ENCODE results near the gene YIF1A. TPM values are rescaled to one million over a fixed set of nuclear protein-coding genes. Genes with fewer than 3 reads are reported as not detected.

YIF1A gene
- total RNA-seq, 4 donors from 2014 or later = 39.0 to 60.5 (median 53.7) TPM

DNA sequence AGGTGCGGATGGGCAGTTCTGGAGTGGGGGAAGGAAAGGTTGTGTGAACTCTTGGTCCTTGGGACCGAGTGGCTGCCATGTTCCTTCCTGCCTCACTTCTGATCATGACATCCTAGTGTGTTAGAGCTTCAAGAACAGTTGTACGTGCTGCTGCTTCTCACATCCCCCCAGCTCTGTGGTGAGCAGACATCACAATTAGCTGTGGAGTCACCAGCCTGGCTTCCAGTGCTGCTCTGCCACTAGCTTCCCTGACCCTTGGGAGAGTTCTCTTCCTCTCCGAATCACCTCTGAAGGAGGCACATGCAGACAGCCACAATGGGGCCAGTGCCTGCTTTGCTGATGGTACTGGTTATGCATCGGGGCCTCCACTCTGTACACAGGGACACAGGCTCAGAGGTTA is 26.8 kb downstream of the YIF1A start:
- TF ChIP-seq, protein P1, sequence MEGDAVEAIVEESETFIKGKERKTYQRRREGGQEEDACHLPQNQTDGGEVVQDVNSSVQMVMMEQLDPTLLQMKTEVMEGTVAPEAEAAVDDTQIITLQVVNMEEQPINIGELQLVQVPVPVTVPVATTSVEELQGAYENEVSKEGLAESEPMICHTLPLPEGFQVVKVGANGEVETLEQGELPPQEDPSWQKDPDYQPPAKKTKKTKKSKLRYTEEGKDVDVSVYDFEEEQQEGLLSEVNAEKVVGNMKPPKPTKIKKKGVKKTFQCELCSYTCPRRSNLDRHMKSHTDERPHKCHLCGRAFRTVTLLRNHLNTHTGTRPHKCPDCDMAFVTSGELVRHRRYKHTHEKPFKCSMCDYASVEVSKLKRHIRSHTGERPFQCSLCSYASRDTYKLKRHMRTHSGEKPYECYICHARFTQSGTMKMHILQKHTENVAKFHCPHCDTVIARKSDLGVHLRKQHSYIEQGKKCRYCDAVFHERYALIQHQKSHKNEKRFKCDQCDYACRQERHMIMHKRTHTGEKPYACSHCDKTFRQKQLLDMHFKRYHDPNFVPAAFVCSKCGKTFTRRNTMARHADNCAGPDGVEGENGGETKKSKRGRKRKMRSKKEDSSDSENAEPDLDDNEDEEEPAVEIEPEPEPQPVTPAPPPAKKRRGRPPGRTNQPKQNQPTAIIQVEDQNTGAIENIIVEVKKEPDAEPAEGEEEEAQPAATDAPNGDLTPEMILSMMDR (IDR thresholded peaks at IDR 0.05; ENCODE audit: low read depth) = no peak

DNA sequence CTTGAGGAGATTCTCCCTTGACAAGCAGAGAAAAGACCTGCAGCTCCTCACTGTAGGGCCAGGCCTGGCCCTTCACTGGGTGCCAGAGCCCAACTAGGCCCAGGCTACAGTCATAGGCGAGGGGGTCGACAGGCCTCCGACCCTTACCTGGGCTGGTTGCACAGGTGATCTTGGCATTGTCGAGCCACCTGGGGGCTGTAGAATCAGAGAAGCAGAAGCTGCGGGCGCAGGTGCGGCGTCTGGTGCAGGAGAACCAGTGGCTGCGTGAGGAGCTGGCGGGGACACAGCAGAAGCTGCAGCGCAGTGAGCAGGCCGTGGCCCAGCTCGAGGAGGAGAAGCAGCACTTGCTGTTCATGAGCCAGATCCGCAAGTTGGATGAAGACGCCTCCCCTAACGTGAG is 27.4 kb downstream of the YIF1A start:
- TF ChIP-seq, protein P1 (IDR thresholded peaks at IDR 0.05; ENCODE audit: low read depth) = no peak

DNA sequence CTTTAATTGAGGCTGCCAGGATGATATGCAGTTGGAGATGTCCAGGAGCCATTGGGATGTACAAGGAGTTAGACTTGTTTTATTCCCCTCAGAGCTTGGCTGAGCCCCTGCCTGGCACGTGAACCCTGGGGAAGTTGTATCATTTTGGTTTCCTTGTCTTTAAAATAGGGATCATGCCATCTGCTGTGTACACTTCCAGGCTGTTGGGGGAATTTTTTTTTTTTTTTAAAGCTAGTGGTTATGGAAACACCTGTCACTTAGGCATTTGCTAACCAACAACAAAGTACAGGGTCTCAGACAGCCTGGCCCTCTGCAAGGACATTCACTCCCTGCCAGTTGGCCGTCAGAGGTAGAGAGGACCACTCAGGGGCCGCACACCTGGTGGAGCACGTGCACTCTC is 29.0 kb downstream of the YIF1A start:
- TF ChIP-seq, protein P1 (IDR thresholded peaks at IDR 0.05; ENCODE audit: low read depth) = no peak

DNA sequence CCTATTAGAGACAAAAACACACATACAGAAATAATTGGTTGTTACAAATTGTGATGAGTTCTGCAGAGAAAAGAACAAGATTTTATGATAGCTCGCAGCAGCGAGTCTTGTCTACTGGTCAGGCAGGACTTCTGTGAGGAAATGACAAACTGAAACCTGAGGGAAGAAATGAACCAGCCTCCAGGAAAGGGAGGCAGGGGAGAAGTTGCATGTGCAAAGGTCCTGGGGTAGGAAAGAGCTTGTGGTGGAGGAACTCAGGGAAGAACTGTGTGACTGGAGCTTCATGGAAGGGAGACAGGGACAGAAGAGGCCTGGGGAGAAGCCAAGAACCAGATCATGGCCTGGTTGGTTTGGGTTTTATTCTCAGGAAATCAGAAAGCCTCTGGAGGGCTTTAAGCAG is 29.7 kb downstream of the YIF1A start:
- TF ChIP-seq, protein P1 (IDR thresholded peaks at IDR 0.05; ENCODE audit: low read depth) = no peak

DNA sequence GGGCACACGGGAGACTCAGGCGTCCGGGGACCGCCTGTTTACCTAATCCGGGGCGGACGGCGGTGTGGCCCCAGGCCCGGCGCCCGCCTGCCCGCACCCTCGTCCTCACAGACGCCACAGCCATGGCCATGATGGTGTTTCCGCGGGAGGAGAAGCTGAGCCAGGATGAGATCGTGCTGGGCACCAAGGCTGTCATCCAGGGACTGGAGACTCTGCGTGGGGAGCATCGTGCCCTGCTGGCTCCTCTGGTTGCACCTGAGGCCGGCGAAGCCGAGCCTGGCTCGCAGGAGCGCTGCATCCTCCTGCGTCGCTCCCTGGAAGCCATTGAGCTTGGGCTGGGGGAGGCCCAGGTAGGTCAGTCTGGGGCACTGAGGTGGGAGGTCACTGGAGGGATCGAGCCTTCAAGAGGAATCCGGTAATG is 30.5 kb downstream of the YIF1A start:
- TF ChIP-seq, protein P1 (IDR thresholded peaks at IDR 0.05; ENCODE audit: low read depth) = no peak

DNA sequence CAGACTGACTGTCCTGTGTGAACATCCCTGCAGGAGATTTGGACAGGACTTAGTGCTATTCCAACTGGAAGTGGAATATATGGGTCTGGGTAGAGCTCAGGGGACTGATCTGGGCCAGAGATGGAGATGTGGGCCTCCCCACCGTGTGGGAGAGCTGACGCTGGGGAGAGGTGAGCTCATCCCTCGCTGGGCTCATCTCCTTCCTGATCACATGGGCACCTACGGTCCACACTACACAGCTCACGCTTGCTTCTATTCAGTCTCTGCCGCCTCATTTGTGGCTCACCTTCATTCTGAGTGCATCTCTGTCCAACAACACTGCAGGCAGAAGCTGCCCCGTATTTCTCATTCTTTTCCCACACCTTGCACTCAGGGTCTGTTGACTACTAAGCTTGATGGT is 37.1 kb downstream of the YIF1A start:
- TF ChIP-seq, protein P1 (IDR thresholded peaks at IDR 0.05; ENCODE audit: low read depth) = no peak

DNA sequence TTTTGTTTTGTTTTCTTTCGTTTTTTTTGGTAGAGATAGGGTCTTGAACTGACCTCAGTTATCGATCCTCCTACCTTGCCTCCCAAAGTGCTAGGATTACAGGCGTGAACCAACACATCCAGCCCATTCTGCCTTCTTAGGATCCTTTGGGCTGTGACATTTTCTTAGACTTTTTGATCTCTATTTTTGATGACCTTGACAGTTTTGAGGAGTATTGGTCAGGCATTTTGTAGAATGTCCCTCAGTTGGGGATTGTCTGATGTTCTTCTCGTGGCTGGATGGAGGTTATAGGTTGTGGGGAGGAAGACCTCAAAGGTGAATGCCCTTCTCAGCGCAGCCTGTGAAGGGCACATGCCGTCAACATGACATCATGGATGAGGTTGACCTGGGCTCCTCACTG is 40.0 kb downstream of the YIF1A start:
- TF ChIP-seq, protein P1 (IDR thresholded peaks at IDR 0.05; ENCODE audit: low read depth) = no peak
